GM13977 (cell line): Measurements from ENCODE around the gene ADAMTSL3.

ENCODE experiments used
- DNase-seq: peaks from one replicate; pipeline ENCODE4 v3.0.0; 2012; ENCODE audit warnings: low spot score
- in situ Hi-C: fragments of 300-500 bp; cut with MboI; formaldehyde crosslinking; loops from one replicate; pipeline ENCODE4 v1.12.0; 2022; ENCODE audit warnings: low sequenced_read_pairs, low pct_unique_long_range_greater_than_20kb, mixed read lengths, inconsistent platforms; ENCODE audit not compliant: unreplicated experiment
- TF ChIP-seq, protein P1 (sequence below): IDR thresholded peaks from 2 replicates; pipeline ENCODE4 v1.5.1; 2012; ENCODE audit warnings: mild to moderate bottlenecking, control low read depth; ENCODE audit not compliant: insufficient read depth; ENCODE audit errors: extremely low read depth, missing control alignments

Gene ADAMTSL3

DNA sequence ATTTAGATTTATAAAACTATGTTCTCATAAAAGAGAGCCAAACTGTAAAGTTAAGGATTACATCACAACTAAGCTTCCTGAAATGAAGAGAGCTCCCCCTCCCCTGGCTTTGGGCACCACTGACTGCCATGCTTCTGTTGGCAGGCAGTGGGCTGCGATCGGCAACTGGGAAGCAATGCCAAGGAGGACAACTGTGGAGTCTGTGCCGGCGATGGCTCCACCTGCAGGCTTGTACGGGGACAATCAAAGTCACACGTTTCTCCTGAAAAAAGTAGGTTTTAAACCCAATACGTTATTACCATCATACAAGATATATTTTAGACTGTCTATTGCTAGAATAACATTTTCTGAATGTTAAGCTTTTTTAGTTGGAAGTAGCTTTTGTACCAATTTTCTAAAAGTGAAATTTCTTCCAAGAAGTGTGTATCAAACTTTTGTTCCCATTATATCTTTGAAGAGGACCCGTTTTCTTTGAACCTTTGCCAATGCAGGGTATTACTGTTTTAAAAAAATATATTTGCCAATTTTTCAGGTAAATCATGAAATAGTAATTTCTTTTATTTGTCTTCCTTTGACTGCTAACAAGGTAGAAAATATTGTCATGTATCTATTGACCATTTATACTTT, 184.1 kb downstream of the ADAMTSL3 start:
- peak; percentile 14 for DNase-seq
- in situ Hi-C loops = no loop called here
- TF ChIP-seq, protein P1, sequence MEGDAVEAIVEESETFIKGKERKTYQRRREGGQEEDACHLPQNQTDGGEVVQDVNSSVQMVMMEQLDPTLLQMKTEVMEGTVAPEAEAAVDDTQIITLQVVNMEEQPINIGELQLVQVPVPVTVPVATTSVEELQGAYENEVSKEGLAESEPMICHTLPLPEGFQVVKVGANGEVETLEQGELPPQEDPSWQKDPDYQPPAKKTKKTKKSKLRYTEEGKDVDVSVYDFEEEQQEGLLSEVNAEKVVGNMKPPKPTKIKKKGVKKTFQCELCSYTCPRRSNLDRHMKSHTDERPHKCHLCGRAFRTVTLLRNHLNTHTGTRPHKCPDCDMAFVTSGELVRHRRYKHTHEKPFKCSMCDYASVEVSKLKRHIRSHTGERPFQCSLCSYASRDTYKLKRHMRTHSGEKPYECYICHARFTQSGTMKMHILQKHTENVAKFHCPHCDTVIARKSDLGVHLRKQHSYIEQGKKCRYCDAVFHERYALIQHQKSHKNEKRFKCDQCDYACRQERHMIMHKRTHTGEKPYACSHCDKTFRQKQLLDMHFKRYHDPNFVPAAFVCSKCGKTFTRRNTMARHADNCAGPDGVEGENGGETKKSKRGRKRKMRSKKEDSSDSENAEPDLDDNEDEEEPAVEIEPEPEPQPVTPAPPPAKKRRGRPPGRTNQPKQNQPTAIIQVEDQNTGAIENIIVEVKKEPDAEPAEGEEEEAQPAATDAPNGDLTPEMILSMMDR = peak; percentile 45

DNA sequence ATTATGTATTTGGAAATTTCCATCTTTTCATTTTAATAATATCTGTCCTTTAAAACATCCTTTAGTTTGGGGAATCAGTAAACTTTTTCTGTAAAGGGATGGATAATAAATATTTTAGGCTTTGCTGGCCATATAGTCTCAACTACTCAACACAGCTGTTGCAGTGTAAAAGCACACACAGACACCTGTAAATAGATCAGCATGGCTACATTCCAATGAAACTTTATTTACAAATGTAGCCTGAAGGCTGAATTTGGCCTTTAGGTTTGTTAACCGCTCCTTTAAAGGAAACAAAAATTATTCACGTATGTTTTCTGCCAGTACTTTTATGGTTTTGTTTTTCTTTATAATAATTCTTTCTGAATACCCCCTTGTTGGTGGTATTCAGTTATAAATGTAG, 184.8 kb downstream of the ADAMTSL3 start:
- TF ChIP-seq, protein P1 = no peak
- no peak for DNase-seq
- in situ Hi-C loops = no loop called here

DNA sequence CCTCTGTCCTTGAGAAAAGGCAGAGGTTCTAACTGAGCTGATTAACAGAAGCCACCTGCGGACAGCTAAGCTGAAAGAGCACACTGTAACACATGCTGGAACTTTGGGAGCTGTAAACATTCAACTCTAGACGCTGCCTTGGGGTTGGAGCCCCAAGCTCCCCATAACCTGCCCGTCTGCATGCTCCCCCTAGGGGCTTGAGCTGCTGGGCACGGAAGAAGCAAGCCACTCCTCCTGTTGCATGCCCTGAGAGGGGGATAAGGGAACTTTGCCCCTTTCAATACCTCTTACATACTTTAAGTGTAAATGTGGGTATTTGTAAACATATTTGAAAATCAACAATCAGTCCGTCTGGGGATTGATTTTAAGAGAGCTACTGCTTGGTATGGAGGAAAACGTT, 188.4 kb downstream of the ADAMTSL3 start:
- TF ChIP-seq, protein P1 = no peak
- in situ Hi-C loops = no loop called here
- no peak for DNase-seq

DNA sequence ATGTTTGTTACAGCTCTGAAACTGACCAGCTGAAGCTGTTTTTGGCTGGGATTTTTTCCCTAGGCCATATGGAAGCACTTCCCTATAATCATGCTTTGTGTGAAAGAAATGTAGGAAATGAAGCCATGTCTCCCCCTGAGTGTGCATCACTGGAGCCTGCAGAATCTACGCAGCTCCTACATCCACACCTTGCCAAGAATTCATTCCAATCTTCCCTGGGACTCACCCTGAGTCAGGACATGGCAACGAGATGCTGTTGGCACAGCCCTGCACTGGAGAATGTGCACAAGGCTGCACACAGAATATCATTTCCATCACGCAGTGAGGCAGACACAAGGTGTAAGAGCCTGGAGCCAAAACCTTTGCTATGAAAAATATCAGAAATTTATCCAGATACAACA, 189.5 kb downstream of the ADAMTSL3 start:
- in situ Hi-C loops = no loop called here

DNA sequence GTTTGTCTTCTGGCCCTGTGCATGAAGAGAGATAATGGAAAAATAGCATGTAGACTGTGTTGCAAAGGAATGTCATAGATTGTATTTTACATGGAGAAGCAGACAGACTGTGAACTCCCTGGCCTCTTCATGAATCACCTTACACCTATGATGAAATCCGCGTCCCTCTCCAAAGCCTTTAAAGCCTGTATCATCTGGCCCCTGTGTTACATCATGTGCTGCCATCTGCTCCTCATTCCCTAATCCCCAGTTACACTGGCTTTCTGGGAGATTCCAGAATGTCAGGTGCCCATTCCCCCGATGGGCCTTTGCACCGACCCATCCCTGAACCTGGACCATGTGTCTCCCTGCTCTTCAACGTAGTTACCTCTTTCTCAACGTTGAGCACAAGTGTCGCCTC, 190.8 kb downstream of the ADAMTSL3 start:
- TF ChIP-seq, protein P1 = no peak
- in situ Hi-C loops = no loop called here
- no peak for DNase-seq

More for the DNA sequence above, 189.5 kb downstream of the ADAMTSL3 start:
- no peak for DNase-seq
- TF ChIP-seq, protein P1 = no peak

DNA sequence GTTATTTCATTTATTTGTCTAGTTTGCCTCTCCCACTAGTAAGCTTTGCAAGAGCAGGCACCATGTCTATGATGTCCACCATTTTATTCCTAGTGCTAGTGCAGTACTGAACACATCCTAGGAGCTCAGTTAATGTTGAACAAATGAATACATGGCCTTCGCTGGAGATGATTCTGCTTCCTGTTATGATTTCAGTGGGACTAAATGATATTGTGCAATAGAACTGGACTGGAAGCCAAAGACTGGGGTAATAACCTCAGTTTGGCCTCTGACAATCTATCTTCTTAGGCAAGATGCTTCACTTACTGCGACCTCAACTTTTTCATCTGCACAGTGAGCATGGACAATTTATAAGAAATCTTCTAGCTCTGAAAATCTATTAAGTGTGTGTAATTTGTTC, 191.3 kb downstream of the ADAMTSL3 start:
- in situ Hi-C loops = no loop called here
- no peak for DNase-seq
- TF ChIP-seq, protein P1 = no peak
